DMS53 treated with DMSO at 0.1 percent for 48 hours (cell line): Measurements from ENCODE around the gene WNT6.

Experiments
- DNase-seq: peaks from one replicate; lab custom pipeline; 2025; ENCODE audit not compliant: unreplicated experiment; lab: John Stamatoyannopoulos, UW

Gene WNT6

DNA sequence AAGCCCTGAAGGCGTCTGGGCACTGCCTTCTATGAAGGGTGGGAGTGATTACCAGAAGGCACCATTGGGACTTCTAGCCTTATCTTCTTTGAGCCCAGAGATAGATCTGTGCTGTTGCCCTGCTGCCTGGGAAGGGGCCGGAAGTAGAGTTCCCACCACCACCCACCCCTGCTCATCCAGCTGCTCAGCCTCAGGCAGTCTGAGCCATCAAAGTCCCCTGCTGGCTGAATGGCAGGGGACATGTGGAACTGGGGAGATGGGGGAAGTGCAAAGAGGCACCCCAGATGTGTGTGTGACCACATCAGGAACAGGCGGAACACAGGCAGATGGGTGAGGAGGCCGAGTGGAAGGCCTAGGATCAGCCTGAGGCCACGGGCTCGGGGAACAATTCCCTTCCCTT, 17.7 kb downstream of the WNT6 start:
- no peak for DNase-seq

DNA sequence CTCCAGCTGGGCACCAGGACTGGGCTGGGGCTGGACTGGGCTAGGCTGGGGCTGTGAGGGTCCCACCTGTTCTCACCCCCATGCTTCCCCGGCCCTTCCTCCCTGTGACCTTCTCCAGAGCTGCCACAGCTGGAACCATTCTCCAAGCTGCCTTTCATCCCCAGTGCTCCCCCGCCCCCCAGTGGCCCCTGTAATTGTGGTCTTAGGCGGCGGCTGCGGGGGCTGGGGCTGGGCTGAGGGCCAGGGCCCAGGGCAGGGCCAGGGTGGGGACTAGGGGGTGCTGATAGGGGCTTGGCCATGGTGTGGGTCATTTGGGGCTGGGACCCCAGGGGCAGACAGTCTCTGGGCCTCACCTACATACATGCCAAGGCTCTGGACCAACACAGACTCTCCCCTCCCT, 18.3 kb downstream of the WNT6 start:
- no peak for DNase-seq

DNA sequence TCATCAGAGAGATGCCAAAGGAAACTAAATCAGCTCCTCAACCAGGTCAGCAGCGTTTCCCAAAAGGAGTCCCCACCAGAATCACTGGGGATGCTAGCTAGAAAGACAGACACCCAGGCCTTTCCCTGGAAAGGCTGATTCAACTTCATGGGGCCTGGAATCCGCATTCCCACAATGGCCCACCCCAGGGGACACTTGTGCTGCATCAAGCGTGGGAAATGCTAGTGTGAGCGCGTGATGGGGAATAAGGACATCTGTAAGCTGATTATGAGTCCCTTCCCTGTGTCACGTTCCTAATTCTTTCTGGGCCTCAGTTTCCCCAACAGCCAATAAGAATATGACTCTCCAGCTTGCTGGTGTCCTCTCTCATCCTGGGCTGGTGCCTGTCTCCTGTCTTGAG, 18.9 kb downstream of the WNT6 start:
- DNase-seq, result no peak

DNA sequence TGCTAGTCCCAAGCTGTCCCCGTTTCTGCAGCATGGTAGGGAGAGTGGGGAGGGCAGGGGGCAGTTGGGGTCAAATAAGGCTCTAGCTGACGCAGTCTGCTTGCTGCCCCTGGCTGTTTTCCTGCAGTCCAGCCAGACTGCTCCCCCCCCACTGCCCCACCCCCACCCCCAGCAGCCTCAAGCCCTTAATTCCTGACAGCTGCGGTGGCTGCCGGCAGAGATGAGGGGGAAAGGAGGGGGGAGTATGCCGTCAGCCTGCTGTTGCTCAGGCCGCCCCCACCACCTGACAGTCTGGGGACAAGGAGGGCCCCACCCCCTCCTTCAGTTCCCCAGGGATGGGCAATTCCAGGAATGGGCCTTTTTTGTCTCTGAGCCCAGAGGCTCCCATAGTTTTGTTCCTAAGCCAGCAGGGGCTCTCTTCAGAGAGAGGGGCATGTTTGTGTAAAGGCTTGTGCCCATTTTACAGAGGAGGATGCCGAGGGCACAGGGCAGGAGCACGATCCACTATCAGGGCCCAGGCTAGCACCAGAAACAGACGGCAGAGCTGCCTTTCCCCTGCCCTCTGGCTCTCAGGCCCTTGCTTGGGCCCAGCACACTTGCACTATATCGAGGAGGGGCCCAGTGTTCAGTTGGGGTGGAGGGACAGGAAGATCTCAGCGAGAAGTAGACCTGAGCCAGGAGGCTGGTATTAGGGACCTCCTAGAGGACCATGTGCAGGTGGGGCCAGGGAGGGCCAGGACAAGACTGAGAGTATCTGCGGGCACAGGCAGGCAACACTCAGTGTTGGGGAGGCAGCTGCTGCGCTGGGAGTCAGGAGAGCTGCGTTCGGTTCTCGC, 19.5 kb downstream of the WNT6 start:
- DNase-seq, result no peak

DNA sequence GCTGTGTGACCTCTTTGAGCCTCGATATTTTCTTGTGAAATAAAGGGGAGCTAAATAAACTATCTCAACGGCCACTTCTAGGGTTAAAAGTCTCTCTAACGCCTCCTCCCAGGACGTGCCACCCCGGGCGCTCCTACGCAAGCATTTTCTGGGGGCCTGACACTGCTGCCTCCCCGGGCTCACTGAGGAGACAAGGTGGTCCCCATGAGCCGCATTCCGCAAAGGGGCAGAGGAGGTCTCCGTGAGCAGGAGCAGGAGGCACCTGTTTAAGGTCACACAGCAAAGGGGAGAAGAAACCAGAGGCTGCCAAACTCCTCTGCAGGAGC, 20.1 kb downstream of the WNT6 start:
- no peak for DNase-seq

DNA sequence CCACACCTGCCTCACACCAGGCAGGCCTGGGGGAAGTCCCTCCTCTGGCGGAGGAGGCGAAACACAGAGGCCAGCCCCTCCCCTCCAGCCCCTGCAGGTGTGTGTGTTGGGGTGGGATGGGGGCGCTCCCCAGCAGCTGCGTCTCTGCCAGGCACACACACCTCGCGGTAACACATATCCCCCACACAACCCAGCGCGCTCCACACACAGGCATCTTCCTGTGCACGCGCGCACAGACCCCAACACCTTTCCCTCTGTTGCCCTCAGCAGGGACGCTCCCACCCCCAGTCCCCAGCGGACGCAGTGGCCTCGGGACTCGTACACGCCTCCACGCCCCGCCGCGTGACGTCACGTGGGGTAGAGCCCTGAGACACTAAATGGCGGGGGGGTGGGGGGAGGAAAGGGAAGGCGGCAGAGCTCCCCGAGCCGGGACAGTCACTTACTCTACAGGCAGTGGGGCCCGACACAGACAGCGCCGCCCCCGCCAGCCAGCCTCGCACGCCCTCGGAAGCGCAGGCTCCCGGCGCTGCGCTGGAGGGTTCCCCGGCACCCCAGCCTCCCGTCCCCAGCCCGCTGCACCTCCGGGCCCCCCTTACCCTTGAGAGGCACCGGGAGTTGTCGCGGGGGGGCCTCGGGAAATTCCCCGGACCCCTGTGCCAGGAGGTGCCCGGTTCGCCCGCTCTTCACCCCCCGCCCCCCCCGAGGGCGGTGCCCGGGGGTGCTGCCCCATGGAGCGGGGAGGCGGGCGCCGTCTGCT, 20.7 kb downstream of the WNT6 start, which contains the start of gene WNT10A:
WNT10A (plus strand) TSS at position 751 of the 757 bp plus-strand sequence. CDS start 144 bp downstream, outside the sequence.
- no peak for DNase-seq

DNA sequence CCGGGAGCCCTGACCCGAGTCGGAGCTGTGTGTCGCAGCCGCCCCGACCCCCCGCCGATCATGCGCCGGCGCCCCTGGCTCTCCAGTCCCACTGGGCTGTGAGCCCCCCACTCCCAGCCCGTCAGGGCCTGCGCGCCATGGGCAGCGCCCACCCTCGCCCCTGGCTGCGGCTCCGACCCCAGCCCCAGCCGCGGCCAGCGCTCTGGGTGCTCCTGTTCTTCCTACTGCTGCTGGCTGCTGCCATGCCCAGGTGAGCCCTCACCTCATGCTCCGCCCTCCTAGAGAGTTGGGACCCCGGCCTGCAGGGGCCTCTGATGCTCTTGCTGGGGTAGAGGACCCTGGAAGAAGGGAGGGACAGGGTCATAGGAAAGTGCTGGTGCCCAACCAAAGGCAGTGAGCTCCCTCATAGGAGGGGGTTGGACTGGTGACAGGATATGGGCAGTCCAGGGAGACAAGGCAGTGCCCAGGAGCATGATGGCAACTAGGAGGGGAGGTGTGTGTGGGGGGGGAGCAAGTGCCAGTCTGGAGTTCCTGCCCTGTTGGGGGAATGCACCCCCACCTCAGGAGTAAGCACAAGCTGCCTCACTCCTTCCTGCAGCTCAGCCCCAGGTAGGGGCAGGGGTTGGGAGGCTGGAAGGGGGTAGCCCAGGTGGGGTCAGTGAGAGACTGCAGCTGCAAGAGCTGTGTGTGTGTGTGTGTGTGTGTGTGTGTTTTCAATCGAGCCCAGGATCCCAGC, 21.4 kb downstream of the WNT6 start:
- no peak for DNase-seq

DNA sequence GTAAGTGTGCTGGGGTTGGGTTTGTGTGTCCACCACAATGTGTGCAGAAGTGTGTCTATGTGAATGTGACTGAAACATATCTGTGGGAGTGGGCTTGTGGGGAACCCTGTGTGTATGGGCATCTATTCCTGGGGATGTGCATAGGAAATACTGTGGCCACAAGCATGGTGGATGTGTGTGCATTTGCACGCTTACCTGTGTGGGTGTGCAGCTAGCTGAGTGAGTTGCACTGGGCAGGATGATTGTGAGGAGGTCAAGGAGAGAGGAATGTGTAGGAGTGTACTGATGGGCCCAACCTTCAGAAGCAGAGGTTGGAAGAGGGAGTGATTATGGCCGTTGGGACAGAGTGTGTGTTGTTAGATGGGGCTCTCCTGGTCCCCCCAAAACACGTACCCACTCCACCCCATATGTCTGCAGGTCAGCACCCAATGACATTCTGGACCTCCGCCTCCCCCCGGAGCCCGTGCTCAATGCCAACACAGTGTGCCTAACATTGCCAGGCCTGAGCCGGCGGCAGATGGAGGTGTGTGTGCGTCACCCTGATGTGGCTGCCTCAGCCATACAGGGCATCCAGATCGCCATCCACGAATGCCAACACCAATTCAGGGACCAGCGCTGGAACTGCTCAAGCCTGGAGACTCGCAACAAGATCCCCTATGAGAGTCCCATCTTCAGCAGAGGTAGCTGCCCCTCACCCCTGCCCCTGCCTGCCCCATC, 22.3 kb downstream of the WNT6 start:
- DNase-seq, result no peak

DNA sequence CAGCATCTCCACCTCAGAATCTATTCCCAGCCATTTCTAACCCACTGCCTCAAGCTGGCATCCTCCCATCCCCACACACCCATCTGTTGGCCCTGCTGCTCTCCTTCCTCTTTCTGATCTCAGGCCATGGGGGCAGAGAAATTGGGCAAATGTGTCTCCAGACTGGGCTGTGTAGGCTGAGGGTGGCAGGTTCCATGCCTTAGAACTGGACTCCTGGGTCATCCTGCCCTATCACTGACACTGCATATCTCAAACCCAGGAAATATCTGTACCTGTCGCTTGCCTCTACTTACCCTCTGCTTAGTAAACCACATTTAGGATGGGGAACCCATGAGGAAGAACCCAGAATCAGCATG, 22.8 kb downstream of the WNT6 start:
- DNase-seq, result no peak

DNA sequence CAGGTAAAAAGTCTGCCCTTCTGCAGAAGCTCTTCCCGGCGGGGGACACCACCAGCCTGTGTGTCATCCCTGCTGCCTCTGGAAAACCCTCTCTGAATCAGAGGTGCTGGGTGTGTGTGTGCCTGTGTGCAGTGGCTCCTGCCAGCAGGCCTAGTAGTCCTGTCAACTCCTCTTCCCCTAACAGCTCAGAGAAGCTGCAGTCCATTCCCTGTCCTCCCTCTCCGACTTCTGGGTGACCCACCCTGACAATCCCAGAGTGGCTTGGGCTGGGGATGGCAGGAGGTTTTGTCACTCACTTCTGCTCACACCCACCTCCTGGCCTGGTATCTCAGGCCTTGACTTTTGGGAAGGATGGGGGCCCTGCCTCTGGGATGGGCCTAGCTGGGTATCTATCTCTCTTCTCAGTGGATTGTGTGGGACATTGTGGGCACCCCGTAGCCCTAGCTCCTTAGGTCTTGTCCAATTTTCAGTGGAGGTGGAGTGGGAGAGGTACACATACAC, 23.3 kb downstream of the WNT6 start:
- DNase-seq, result no peak

DNA sequence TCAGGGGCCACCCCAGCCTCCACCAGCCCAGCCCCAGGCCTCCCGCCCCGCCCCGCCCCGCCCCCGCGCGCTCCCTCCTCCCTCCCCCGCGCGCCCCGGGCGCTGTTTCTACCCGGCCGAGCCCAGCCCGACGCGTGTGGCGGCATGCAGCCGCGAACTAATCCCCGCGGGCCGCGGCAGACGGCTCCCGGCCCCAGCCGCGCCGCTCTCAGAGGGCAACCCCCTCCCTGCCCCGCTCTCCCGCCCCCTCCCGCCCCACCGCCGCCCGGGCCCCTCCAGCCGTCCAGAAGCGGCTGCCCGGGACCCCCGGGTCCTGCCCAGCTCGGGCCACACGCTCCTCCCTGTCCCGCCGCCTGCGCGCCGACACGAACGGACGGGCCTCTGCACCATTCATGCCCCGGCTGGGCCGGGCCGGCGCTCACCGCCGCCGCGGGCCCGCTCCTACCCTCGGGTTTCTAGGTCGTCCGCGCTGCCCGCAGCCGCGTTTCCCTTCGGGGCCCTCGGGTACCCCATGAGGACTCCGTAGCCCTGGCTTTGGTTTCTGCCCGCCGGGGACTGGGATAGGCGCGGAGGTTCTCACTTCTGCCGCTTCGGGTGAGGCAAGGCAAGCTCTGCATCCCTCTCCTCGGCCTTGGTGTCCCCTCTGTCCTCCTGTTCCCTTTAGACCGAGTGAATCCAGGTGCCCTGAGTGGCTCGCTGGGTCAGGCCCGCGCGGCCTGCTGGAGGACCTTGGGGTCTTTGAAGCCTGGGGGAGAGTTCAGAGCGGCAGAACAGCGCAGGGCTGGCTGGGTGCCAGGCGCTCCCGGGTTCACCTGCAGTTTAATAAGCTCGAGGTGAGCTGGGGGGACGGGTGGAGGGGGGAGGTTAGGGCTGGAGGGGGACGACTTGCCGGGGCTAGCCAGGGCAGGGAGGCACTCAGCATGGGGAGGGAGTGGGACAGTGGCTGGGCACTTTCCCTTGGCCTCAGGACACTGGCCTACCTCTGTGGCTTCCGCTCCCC, 24.2 kb downstream of the WNT6 start:
- DNase-seq, result no peak

DNA sequence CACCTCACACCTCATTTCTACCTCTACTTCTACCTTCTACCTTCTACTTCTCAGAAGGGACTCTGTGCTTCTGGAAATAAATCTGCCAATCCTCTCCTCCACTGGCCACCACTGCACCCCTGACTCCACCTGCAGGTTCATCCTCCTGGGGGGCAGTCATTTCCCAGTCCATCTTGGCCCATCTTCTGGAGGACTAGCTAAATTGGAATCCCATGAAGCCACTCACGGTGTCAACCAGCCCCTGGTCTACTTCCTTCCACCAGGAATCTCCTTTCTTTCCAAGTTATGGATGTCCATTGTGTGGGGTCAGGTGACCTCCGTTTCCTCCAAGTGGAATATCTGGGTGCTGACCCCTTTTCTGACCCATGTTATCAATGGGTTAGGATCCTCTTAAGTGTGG, 24.9 kb downstream of the WNT6 start:
- DNase-seq, result no peak

DNA sequence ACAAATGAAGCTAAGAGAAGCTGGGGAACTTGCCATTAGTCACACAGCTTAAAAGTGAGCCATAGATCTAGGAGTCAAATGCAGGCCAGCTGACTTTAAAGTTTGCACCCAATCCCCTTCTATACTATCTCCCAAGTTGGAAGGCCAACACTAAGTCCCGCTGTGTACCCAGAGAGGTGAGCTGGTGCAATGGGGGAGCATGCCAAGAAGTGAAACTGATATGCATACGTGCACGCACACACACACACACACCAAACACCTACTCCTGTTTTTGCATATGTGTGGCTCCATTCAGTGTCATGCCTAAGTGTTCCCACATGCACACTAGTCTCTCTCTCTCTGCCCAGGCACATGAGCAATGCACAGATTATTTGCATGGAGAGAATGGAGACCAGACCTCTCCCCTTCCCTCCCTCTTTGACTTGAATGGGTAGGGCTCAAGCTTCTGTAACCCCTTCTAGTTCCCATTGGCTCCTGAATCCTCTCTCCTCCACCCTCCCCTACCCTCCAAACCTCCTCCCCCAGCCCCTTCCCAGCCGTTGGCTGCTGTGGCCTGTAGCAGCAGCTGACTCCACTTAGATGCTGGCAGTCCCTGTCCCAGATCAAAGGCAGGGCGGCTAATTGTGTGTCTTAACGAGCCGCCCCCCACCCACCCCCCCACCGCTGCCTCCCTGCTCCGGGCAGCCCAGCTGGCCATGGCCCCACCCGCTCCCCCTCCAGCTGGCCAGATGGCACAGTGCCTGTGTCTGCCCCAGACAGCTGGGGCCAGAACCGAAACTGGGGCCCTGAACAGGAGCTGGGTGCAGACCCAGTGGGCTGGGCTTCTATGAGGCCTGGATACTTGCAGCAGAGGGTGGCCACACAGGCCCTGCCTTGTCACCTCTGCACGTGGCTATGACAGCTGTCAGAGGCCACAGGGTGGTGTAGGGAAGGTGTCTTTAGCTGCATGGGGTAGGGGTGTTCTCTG, 26.7 kb downstream of the WNT6 start:
- no peak for DNase-seq

DNA sequence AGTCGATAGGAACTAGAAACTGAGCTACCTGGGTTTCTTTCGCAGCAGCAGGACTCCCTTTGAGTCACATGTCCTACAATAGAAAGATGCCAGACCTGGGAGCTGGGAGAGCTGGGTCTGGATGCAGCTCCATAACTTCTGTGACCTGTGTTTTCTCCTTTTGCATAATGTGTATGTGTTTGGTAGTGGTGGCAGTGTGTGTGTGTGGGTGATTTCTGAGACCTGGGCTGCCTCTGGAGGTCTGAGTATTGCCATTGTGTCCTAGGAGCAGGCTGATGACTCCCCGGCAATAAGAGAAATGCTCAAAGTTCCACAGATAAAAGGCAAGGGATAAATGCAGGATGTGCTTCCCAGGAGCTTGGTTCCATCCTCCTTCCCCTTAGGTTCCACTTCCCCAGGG, 27.5 kb downstream of the WNT6 start:
- DNase-seq, result no peak

DNA sequence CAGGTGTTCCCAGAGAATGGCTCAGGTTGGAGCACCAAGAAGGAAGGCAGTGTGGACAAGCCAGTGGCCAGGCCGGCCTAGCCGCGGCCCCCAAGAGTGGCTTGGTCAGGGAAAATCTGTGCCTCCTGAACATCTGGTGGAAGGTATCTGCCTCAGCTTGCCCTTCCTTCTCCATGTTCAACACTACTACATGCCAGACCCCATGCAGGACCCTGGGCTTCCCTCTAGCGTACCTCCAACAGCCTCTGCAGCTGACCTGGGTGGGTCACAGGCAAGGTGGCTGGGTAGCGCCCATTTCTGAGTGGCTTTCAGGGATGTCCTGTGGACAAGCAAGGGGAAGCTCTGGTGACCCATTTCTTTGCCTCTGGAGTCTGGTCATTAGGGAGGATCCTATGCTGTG, 28.7 kb downstream of the WNT6 start:
- no peak for DNase-seq

DNA sequence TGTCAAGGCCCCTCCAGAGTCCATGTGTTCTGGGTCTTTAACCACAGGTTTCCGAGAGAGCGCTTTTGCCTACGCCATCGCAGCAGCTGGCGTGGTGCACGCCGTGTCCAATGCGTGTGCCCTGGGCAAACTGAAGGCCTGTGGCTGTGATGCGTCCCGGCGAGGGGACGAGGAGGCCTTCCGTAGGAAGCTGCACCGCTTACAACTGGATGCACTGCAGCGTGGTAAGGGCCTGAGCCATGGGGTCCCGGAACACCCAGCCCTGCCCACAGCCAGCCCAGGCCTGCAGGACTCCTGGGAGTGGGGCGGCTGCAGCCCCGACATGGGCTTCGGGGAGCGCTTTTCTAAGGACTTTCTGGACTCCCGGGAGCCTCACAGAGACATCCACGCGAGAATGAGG, 30.3 kb downstream of the WNT6 start:
- no peak for DNase-seq

DNA sequence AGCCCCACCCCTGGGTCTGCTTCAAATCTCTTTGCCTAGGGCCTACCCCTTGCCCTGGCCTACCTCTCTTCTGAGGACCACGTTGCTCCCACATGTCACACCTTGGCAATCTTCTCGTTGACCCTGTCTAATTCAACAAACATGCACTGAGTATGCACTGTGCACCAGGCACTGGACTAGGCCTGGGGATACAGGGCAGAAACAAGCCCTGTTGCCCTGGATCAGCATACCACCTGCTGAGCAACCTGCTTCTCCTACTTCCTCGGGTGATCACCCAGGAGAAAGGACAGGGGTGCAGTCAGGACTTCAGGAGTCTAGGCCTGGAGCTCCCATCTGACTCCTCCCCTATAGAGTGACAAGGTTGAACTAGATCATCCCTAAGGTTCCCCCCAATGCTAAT, 30.8 kb downstream of the WNT6 start:
- DNase-seq, result no peak

DNA sequence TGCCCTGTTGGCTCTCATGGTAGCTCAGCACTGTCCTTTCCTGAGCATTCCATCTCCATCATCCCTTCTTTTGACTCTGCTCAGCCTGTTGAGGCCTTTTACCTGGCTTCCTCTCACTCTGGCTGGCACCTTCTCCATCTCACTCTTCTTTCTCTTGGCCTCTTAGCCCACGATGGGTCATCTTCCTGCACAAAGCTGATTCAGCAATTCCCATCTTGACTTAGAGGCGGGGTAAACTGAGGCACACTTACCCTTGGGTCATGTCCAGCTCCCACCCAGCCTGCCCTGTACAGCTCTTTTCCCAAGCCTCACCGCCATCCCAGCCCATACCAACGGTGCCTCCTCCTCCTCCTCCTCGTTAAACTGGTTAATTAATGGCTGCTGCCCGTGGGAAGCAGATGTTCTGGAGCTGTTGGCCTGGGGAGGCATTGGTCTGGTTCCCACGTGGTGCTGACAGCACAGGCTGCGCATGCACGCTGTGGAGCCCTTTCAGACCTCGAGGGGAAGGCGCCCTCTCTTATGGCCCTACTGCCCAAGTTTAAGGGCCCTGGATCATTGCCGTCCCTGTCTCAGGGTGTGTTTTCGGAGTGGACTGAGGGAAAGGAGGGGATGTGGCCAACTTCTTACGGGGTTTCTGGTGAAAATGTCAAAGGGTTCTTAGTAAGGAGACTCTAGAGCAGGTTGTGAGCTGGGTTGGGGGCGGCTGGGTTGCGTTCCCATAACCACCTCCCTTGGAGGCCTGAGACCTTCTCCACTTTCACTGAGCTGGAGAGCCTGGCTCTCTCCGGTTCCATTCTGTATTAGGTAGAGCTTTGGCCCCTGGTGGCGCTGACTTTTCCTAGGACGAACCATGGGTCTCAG, 31.9 kb downstream of the WNT6 start:
- no peak for DNase-seq
